ENCODE data around the gene COL12A1.
A peak's percentile ranks its signal among the peaks of the same experiment; 100 is the strongest.

COL12A1 gene

DNA sequence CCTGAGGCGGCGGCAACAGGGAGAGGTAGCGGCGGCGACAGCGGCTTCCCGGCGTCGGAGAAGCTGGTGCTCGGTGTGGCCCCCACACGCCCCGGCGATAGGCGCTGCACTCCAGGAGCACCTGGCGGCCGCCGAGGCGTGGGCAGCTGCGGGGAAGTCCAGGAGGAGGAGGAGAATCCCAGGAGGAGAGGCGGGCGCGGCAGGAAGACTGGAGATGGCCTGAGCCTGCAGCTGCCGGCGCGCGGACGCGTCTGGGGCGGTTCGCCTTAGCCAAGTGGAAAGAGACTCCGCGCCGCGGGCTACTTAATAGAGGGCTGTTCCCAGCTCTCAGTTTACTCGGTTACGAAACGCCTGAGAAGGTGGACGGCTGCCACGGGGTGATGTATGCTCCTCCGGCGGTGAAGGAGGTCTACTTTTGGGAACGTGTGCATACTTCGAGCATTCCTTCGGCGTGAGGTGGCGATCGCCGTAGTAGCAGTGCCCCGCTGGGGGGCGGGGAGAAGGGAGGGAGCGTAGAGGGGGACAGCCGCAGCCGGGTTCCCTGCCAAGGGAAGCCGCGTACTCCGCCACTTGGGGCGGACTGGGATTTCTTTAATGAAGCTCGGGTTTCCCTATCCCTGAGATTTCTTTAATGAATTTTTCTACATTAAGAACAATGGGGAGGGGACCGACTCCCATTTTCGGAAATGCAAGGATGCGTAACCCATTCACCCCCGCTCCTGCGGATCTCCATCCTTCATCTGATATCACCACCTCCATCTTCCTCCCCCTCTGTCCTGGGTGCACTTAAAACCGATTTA is at the start of gene COL12A1:
Gene COL12A1 (minus strand): TSS at position 278 of the 800 bp plus-strand sequence. CDS start 3,261 bp downstream, outside the sequence.
- no peak for DNase-seq (ENCODE audit: low read depth in 1 of 2, low spot score in 1 of 2)

DNA sequence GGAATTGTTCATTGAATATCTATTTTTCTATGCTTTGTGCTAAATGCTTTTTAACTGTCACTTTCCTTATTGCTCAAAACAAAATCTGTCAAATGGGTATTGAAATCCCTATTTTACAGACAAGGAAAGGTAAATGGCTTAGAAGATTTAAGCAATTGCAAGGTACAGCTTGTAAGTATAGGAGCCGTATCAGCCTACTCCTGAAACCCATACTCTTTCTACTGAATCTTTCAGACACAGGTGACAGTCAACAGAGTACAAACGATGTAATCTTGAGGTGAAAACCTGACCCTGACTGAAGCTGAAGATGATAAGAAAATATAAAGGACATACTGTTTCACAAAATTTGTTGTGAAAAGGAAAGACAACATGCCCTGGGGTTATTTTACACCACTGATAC is 44.7 kb upstream of the COL12A1 start:
- DNase-seq (ENCODE audit: low read depth in 1 of 2, low spot score in 1 of 2), result no peak

DNA sequence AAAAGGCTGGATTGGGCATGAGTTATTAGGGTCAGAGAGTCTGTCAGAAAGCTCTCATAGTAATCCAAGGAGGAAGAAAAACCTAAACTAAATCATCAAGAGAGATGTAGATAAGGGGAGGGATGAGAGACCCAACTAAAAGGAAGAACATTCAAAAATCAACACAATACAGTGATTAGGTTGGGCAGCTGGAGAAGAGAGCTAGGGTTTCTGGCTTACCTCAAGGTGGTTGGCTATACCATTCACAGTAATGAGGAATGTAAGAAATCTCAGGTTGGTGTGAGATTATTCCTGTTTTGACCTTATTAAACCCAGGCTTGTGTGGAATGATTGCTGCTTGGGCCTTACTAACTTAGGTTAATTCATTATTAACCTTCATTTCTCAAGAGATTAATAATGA is 44.0 kb upstream of the COL12A1 start:
- DNase-seq (ENCODE audit: low read depth in 1 of 2, low spot score in 1 of 2), result no peak

DNA sequence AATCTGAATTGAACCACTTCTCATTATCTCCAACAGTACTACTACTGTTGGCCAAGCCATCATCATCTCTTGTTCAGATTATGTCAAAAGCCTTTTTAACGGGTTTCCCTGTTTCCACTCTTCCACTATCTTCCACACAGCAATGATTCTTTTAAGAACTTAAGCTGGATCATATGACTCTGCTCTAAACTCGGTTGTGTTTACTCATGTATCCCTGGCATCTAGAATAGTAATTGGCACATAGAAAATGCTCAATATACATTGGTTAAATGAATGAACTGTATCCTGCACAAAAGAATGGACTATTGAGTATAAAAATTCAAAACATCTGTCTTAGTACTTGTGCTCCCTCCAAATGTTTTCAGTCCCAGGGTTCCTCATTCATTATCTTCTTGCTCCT is 40.5 kb upstream of the COL12A1 start:
- no peak for DNase-seq (ENCODE audit: low read depth in 1 of 2, low spot score in 1 of 2)

DNA sequence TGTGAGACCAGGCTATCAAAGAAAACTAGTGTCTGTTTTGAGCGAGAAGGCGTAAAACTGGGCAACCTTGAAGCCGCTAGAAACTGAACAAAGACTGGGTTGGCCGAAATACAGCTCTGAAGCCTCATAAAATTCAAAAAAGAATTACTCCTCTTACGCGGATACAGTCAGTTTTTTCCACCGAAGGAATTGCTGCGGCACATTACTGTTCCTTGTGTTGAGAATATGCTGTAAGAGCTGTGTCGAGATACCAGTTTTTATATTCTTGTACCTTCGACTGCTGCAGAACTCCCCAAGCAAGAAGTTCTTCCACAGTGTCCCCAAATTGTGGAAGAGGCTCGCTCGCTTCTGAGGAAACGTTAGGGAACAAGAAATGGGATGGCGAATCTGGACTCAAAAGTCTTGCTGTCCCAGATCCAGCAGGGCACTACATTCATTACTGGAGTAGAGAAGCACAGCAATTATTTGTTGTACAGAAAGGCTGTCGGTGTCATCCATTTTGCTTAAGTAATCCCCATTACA is 38.3 kb upstream of the COL12A1 start:
- DNase-seq (ENCODE audit: low read depth in 1 of 2, low spot score in 1 of 2), result no peak

DNA sequence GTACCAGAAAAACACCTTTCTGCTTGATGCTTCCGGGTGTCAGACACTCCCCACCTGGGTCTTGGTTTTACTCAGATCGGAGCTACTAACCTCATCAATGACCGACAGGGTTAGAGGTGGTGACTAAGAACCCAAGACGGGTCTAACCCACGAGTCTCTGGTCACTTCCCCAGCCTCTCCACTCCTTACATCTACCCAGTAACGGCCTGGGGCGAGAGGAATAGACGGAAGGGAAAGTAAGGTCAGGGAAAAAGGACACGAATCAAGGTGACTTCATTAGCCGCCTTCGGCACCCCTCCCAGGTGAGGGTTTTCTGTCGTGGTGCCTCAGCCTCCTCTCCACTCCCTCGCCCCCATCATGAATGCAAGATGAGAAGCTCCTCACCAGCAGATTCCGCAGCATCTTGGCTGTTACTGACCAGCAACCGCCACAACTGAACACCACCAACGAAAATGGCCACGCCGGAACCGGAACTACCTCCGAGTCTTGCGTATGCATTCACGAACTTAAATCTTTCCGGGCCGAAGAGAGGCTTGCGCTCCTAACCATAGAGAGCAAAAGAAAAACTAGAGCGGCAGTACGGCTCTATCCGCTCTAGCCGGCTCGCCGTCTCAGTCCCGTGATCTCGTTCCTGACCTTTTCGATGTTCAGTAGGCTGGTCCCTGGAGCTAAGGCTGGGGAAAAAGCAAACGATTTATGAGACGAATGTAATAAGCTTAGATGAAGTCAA is 37.6 kb upstream of the COL12A1 start, which contains the start of gene COX7A2:
Gene COX7A2 (minus strand): TSS at position 469 of the 730 bp plus-strand sequence. CDS start 67 bp downstream, at position 402.
- peak; percentile 72 for DNase-seq (ENCODE audit: low read depth in 1 of 2, low spot score in 1 of 2)

DNA sequence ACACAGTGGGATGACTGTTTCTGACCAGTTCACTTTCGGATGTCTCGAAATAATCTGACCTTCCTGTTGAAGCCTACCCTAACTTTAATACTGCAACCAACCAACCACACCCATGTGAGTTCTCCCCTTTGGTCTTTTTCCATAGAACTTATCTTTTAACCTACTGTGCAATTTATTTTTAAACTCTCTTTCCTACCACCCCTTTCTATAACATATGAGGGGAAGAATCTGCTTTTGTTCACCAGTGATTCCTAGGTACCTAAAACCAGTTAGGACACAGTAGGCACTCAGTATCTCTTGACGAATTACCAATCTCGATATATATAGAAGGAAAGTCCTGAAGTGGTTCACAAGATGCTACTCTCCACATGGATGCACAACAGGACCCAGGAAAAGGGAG is 30.8 kb upstream of the COL12A1 start:
- DNase-seq (ENCODE audit: low read depth in 1 of 2, low spot score in 1 of 2), result no peak

DNA sequence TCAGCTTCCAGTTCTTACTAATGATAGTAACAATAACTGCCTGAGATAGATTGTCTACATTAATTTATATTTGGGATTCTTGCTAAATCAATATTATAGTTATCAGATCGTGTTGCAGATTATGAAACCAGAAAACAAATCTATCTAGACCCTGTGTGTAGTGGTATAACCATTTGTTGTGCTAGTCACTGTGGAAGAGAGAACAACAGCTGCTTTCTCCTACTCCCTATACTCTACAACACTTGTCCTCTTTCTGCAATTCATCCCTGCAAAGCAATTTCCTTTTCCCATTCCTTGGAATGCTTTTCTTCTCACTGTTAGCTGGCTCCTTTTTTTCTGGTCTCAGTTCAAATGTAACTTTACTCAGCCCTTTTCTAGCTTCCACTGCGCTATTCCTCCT is 29.4 kb upstream of the COL12A1 start:
- DNase-seq (ENCODE audit: low read depth in 1 of 2, low spot score in 1 of 2), result no peak

DNA sequence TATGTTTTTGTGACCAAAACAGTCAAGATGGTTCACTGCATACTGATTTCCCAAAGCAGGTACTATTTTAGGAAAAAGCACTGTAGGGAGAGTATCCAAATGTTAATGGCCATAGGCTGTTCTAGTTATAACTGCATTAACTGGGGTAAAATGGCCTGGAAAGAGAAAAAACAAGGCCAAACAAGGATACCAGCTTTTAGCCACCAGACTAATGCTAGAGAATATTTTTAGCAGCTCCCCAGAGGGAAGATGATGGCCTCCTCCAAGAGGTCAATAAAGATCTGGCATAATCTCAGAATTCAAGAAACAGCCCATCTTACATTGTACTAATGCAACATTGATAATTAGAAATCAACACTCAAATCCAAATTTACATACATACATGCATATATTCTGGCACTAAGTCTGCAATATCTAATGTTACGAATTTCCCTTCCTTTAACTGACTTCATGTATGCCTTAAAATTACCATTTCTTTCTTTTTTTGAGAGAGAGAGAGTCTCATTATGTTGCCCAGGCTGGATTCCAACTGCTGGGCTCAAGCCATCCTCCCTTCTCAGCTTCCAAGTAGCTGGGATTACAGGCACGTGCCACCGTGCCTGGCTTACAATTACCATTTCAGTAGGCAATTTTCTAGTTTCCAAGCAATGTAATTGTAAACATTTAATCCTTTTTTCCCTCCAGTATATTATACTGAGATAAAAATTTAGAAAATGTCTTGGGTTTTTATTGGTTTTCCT is 28.4 kb upstream of the COL12A1 start:
- no peak for DNase-seq (ENCODE audit: low read depth in 1 of 2, low spot score in 1 of 2)

DNA sequence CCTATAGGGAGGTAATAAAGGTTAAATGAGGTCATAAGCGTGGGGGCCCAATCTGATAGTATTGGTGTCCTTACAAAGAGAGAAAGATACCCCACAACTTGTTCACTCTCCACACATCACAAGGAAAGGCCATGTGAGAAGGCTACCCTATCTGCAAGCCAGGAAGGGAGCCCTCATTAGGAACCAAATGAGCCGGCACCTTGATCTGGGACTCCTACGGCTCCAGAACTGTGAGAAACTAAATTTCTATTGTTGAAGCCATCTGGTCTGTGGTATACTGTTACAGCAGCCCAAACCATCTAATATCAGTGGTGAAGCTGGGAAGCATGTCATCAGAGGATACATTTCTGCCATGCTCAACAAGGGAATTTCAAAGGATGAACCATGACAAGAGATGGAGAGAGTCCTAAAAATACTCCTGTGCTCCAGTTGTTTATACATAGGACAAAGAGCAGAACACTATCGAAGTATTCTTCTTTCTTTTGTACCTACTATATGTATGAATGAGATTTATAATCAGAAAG is 27.3 kb upstream of the COL12A1 start:
- no peak for DNase-seq (ENCODE audit: low read depth in 1 of 2, low spot score in 1 of 2)

DNA sequence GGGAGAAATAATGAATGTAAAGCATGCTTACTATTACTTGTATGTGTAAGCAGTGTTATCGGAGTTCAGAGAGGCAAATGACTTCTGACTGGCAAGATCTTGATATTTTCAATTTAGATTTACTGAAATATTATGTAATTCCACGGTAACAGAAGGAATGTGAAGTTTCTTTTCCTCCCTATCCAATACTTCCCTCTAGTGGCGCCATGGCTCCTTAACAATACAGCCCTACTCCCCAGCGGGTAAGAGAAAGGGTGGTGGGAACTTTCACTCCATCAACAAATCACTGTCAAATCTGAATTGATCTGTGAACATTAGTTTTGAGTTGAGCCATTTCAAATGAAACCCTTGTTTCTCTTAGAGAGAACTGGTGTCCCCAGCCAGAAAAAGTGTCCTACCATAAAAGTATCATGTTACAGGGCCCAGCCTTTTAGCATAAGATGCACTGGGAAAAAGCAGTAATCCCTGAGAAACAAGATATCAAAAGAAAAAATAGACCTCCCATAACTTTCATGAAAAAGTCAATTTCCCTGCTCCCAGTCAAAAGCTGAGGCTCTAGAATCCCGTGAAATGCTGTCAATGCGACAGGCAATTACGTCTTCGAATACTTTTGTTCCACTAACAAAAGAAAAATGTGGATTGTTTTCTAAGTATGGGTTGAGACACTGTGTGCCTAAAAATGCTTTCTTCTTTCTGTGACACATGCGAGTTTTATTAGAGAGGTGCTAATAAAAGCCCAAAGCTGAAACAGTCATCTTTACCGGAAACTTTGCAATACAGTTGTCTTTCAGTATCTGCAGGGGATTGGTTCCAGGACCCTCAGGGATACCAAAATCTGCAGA is 24.9 kb upstream of the COL12A1 start:
- DNase-seq (ENCODE audit: low read depth in 1 of 2, low spot score in 1 of 2), result no peak

DNA sequence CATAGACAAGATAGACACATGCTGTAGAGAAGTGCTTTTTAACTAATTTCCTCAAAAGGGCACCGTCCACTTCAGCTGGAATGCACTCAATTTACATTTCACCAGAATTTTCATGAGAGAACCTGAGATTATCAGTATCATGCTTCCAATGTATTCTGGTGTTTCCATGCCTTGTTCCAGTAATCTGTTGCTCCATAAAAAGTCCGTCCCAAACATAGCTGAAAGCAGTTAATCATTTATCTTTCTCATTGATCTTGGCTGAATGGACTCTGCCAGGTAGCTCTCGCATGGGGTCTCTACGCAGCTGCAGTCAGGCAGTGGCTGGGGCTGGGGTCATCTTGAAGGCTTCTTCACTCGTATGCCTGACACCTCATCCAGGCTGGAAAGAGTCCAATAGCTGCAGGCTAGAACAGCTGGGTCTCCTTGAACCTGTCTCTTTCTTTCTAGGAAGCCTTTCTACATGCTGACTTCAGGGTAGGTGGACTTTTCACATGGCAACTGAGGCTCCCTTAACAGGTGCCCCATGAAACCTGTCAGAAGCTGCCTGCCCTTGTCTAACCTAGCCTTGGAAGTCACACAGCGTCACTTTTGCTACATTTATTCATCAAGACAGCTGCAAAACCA is 18.6 kb upstream of the COL12A1 start:
- no peak for DNase-seq (ENCODE audit: low read depth in 1 of 2, low spot score in 1 of 2)

DNA sequence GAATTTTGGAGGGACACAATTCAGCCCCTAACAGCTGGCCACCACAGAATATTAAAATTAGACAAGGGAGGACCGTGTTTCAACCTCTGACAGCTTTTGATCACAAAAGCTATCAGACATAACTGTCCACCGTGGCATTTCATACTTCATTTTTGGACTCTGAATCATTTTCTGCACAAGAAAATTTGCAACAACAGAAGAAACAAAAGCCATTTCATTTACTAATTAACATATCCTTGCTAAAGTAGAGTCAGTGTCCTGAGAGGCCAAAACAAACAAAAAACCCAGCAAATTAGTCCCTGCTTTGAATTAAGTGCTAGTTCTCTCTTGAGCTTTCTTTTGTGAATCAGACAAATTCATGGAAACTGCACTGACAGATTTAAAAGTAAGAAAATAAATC is 17.6 kb upstream of the COL12A1 start:
- DNase-seq (ENCODE audit: low read depth in 1 of 2, low spot score in 1 of 2), result no peak

DNA sequence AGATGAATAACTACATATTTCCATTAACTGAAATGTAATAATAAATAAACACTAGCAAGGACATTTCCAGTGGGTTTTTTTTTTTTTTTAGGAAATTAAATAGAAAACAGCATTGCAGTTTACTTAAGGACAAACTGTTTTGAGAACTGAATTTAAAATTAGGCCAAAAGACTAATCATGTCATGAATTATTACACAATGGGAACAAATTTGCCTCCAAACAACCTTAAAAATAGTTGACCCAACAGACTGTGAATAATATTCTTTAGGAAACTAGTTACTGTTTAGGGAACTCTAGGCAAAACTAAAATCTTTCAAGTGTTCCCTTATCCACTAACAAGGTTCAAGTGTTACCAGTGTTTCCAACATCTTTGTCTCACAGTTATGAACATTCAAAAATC is 16.4 kb upstream of the COL12A1 start:
- no peak for DNase-seq (ENCODE audit: low read depth in 1 of 2, low spot score in 1 of 2)

DNA sequence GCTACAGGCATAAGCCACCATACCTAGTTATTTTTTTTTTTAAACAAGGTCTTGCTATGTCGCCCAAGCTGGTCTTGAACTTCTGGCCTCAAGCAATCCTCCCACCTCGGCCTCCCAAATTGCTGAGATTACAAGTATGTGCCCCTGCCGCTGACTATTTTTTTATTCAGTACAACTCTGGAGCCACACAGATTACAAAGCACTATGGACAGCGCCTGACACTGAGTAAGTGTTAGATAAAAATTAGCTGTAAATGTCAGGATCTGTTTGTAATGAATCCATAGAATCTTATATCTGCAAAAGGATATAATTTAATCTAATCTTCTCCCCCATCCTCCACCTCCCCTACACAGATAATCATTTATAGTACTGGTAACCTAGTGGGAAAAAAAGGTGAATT is 15.3 kb upstream of the COL12A1 start:
- no peak for DNase-seq (ENCODE audit: low read depth in 1 of 2, low spot score in 1 of 2)

DNA sequence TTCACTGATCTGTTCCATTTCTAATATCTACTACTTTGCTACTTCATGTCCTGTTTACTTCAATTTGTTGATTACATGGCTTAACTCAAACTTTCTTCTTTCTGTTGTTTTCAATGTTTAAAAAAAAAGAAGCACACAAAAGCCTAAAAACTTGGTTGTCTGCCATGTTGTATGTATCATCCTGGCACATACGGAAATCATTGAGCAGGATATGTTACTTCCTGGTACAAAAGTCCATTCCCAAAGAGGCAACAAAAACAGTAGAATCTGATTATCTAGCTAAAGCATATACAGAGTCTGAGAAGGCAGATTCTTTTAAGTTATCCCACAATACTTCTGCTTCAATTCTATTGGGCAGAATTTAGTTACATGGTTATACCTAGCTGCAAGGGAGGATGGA is 14.5 kb upstream of the COL12A1 start:
- DNase-seq (ENCODE audit: low read depth in 1 of 2, low spot score in 1 of 2), result no peak

DNA sequence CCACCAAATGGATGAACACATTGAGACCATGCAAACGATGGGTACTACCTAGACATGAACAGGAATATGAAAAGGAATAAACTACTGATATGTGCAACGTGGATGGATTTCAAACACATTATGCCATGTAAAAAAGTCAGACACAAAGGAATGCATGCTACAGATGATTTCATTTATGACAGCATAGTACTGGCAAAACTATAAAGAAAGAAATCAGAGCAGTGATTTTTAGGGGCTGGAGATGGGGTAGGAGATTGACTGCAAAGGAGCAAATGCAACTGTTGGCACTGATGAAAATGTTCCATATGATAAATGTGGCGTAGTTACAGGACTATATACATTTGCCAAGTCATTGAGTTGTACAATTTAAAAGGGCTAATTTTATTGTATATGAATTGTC is 13.4 kb upstream of the COL12A1 start:
- no peak for DNase-seq (ENCODE audit: low read depth in 1 of 2, low spot score in 1 of 2)

DNA sequence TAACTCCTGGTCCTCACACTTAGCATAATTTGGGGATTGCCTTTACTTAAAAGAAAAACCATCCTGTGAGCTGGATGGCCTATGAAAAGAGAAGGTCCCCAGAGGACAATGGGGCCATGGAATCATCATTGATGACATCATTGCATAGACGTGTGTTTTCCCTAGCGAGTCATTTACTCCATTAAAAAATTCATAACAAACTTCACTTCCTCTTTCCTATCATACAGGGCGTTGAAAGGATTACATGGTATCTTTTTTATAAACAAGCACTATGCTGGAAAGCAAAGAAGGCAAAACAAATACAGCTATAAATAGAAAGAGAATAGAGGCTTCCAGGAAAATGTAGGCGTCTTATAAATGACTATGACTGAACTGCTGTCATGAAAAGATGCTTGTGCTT is 11.3 kb upstream of the COL12A1 start:
- no peak for DNase-seq (ENCODE audit: low read depth in 1 of 2, low spot score in 1 of 2)

DNA sequence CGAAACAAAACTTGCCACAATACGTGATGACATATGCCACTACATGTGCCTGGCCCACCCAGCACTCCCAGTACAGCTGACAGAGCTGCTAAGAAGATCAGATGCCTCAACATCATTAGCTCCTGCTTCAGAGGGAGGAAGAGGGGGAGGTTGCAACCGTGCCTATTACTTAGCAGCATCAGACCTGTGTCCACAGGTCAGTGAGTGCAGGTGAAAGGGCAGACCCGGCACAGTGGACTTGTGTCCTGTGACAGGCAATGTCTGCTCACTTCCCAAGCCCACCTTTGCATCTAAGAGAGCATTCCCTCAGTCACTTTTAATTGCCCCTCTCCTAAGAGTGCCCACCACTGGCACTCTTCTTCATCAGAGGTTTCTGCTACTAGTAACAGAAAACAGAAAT is 9.4 kb upstream of the COL12A1 start:
- DNase-seq (ENCODE audit: low read depth in 1 of 2, low spot score in 1 of 2), result no peak

DNA sequence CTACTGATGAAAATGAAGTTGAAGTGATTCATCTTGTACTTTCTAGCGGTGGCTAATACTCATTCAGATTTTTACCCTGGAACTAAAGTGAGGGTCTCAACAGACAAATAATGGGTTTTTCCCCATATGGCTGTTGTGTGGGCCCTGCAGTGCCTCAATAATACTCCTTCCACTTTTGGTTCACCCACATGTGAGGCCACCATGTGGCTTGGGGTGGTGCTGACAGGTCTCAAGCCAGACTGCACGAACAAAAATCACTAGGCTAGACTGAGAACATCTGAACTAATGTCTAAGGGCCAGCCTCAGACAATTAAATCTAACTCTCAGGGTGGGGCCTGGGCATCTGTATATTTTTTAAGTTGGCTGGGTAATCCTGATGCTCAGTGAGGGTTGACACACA is 7.9 kb upstream of the COL12A1 start:
- DNase-seq (ENCODE audit: low read depth in 1 of 2, low spot score in 1 of 2), result no peak

All from activated T-helper 1 cell treated with anti-CD3 and anti-CD28 coated beads, Interleukin-2, amount 50 U/mL, for 16 hours (primary cell).